ENCODE data around the gene FERMT1. TPM values are rescaled to one million over a fixed set of nuclear protein-coding genes. Genes with fewer than 3 reads are reported as not detected.

Gene FERMT1
- total RNA-seq, 3 donors from 2014 or later, result 17.4 to 102 (median 54.1) TPM

DNA sequence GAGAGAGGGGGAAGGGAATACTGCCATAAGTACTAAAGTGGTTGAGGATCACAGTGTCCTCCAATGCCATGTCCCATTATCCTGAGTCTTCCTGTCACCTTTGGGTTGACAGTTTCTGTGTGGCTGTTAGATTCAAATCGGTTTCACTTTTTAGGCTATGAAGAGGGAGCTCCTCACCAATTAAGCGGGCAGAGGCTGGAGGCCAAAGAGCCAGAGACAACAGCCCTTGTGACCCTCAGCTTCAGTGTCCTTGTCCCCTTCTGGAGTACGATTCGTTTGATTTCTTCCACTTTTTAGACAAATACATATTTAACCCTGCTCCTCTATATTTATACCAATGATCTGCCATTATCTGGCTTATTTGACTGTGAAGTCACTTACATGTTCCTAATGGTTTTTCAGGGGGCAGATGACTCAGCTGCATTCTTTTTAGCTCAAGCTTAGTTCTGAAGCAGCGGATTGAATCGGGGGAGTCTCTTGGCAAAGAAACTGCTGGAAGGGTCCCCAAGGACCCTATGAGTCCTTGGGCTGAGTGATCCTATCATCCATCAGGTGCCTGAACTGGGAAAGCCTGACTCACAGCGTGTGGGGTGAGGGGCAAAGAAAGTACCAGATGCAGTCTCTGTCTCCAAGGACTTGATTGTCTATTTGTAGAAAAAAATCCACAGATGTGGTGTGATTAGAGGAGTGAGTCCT lies 18.2 kb downstream of the FERMT1 start:
- H3K9me3 ChIP-seq, result no peaks in the 10 kb centered on the region
- no peaks in the 10 kb centered on the region for H3K36me3 ChIP-seq (ENCODE audit: low read depth)
- intact Hi-C loops (cut with DNase I, micrococcal nuclease), result no loop called here
- ATAC-seq (no peak), DNase-seq (no peak)
- TF ChIP-seq, protein P1, sequence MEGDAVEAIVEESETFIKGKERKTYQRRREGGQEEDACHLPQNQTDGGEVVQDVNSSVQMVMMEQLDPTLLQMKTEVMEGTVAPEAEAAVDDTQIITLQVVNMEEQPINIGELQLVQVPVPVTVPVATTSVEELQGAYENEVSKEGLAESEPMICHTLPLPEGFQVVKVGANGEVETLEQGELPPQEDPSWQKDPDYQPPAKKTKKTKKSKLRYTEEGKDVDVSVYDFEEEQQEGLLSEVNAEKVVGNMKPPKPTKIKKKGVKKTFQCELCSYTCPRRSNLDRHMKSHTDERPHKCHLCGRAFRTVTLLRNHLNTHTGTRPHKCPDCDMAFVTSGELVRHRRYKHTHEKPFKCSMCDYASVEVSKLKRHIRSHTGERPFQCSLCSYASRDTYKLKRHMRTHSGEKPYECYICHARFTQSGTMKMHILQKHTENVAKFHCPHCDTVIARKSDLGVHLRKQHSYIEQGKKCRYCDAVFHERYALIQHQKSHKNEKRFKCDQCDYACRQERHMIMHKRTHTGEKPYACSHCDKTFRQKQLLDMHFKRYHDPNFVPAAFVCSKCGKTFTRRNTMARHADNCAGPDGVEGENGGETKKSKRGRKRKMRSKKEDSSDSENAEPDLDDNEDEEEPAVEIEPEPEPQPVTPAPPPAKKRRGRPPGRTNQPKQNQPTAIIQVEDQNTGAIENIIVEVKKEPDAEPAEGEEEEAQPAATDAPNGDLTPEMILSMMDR (IDR thresholded peaks at IDR 0.05), result no peak
- no peak overlapping the region for H3K4me3 ChIP-seq
- peaks cover 9% of the 10 kb centered on the region for H3K4me1 ChIP-seq (ENCODE audit: low read depth)

DNA sequence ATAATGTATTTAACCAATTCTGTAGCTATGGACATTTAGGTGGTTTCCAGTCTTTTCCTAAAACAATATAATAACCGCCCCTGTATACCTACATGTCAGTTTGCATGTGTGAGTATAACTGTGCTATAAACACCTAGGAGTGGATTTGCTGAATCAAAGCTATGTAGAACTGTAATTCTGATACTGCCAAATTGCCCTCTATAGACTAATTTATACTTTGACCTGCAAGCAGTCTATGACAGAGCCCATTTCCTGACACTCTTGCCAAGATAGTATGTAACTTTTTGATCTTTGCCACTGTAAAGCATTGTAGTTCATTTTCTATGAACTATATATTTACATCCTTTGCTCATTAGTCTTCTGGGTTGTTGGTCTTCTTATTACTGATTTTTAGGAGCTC lies 19.5 kb downstream of the FERMT1 start:
- Histone ChIP-seq H3K4me1 (ENCODE audit: low read depth) (peaks cover 9% of the 10 kb centered on the region), H3K4me3 (no peak overlapping the region), H3K36me3 (ENCODE audit: low read depth) (no peaks in the 10 kb centered on the region), H3K9me3 (no peaks in the 10 kb centered on the region)
- DNase-seq, result peak in 1 of 3 donors; percentile 40
- intact Hi-C loops (cut with DNase I, micrococcal nuclease), result no loop called here
- TF ChIP-seq, protein P1 (IDR thresholded peaks at IDR 0.05), result no peak
- ATAC-seq, result peak; percentile 98

DNA sequence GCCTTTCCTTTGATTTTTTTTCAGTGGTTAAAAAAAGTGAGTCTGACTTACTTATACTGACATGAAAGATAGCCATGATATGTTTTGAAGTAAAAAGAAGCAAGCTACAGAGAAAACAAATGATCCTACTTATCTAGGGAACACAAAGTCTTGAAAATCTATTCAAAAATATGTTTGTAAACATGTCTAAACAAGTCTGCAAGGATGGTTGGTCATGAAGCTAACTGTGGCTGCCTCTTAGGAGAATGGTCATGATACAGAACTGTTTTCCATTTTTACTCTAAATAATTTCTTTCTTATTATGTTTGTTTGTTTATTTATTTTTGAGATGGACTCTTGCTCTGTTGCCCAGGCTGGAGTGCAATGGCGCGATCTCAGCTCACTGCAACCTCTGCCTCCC lies 21.5 kb downstream of the FERMT1 start:
- Histone ChIP-seq H3K4me1 (ENCODE audit: low read depth) (peaks cover 10% of the 10 kb centered on the region), H3K36me3 (ENCODE audit: low read depth) (no peaks in the 10 kb centered on the region), H3K9me3 (no peaks in the 10 kb centered on the region), H3K4me3 (no peak overlapping the region)
- DNase-seq, result no peak
- TF ChIP-seq, protein P1 (IDR thresholded peaks at IDR 0.05), result no peak
- ATAC-seq, result no peak
- intact Hi-C loops (cut with DNase I, micrococcal nuclease), result no loop called here

DNA sequence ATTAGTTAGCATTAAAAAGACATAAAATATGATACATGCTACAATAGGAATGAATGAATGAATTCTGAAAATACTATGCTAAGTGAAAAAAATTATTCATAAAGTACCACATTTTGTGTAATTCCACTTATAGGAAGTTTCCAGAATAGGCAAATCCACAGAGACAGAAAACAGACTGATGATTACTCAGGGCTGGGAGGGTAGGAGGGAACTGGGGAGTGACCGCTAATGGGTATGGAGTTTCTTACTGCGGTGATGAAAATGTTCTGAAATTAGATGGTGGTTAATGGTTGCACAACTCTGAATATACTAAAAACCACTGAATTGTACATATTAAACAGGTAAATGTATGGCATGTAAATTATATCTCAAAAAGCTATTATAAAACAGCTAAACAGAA lies 22.6 kb downstream of the FERMT1 start:
- Histone ChIP-seq H3K4me3 (no peak overlapping the region), H3K9me3 (no peaks in the 10 kb centered on the region), H3K36me3 (ENCODE audit: low read depth) (no peaks in the 10 kb centered on the region), H3K4me1 (ENCODE audit: low read depth) (peaks cover 14% of the 10 kb centered on the region)
- no peak for ATAC-seq
- DNase-seq, result no peak
- TF ChIP-seq, protein P1 (IDR thresholded peaks at IDR 0.05), result no peak
- intact Hi-C loops (cut with DNase I, micrococcal nuclease), result no loop called here

DNA sequence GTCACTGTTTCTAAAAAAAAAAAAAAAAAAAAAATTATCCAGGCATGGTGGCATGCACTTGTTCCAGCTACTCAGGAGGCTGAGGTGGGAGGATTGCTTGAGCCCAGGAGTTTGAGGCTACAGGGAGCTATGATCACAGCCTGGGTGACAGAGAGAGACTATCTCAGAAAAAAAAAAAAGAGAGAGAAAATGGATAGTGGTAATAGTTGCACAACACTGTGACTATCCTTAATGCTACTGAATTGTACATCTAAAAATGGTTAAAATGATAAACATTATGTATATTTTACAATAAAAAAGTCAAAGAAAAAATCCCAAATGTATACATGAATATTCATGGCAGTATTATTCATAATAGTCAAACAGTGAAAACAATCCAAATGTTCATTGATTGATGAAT lies 23.0 kb downstream of the FERMT1 start:
- no peak overlapping the region for H3K4me3 ChIP-seq
- no peak for DNase-seq
- no peaks in the 10 kb centered on the region for H3K36me3 ChIP-seq (ENCODE audit: low read depth)
- H3K9me3 ChIP-seq, result no peaks in the 10 kb centered on the region
- H3K4me1 ChIP-seq (ENCODE audit: low read depth), result peaks cover 17% of the 10 kb centered on the region
- intact Hi-C loops (cut with DNase I, micrococcal nuclease), result no loop called here
- ATAC-seq, result no peak
- TF ChIP-seq, protein P1 (IDR thresholded peaks at IDR 0.05), result no peak
